GM12878 (cell line): ENCODE measurements around the gene CAPN2. TPM values are rescaled to one million over a fixed set of nuclear protein-coding genes. Genes with fewer than 3 reads are reported as not detected.
"Not testable (repeated sequence)": the region's sequence is repeated elsewhere in the genome, so short reads cannot be mapped to it uniquely, and the experiment has no call there.

Experiments
- ATAC-seq: fragments of 200-7000 bp; cut with Tn5 transposase; 3 replicates; pipeline ENCODE4 v1.9.1; 2020; ENCODE audit warnings: mild to moderate bottlenecking, moderate library complexity
- BruUV-seq: library from RNA; stranded (reverse); fragments of 400-500 nt; replicated peaks from 2 replicates; lab custom pipeline; 2021; lab: Mats Ljungman, UMichigan
- CTCF ChIA-PET: fragments of 300-600 bp; sonication (Branson Sonifier 250); formaldehyde crosslinking; extraction: SDS; loops from one replicate; lab custom pipeline; 2021; ENCODE audit warnings: inconsistent platforms; lab: Yijun Ruan, JAX
- POLR2A ChIA-PET: fragments of 350-600 bp; formaldehyde crosslinking; extraction: SDS; loops from one replicate; lab custom pipeline; 2021; ENCODE audit warnings: inconsistent platforms; lab: Charles Lee
- RAD21 ChIA-PET: fragments of 300-600 bp; sonication (Branson Sonifier 250); formaldehyde crosslinking; loops from one replicate; lab custom pipeline; 2023; ENCODE audit warnings: antibody characterized with exemption; ENCODE audit not compliant: unreplicated experiment; lab: Charles Lee
- SMC1A ChIA-PET: fragments of 300-600 bp; sonication (Branson Sonifier 250); formaldehyde crosslinking; loops from one replicate; lab custom pipeline; 2023; ENCODE audit not compliant: unreplicated experiment, uncharacterized antibody; lab: Charles Lee
- DNase-seq: peaks from one replicate; pipeline ENCODE4 v3.0.0-alpha.2; 2011; ENCODE audit warnings: low read depth, low spot score
- FAIRE-seq: peaks from 3 replicates; lab custom pipeline; 2011; peaks lifted over from hg19 to GRCh38; lab: Jason Lieb, UNC
- H2AFZ ChIP-seq: 2 replicates; pipeline ENCODE4 v1.6.0; 2011; ENCODE audit warnings: low read depth, low read length, control low read depth; ENCODE audit not compliant: control insufficient read depth
- H3K27ac ChIP-seq: 2 replicates; pipeline ENCODE4 v1.5.1; 2011; ENCODE audit warnings: control low read depth; ENCODE audit not compliant: control insufficient read depth, insufficient read depth
- H3K27me3 ChIP-seq, 2 experiments: replicated peaks in 1 of 2; 2 replicates each; pipeline versions ENCODE4 v1.6.0 to v1.6.1; 2011; ENCODE audit warnings: low read length in 1 of 2; ENCODE audit not compliant: control insufficient read depth in 2 of 2, insufficient read depth in 2 of 2
- H3K36me3 ChIP-seq, 2 experiments: 2 replicates each; pipeline ENCODE4 v1.5.1; 2011; ENCODE audit warnings: low read length in 1 of 2; ENCODE audit not compliant: control insufficient read depth in 2 of 2, insufficient read depth in 2 of 2
- H3K4me1 ChIP-seq: 2 replicates; pipeline ENCODE4 v1.6.1; 2011; ENCODE audit warnings: mild to moderate bottlenecking, low read length, moderate library complexity, mixed read lengths; ENCODE audit not compliant: control insufficient read depth, insufficient read depth
- H3K4me2 ChIP-seq: 2 replicates; pipeline ENCODE4 v1.6.0; 2011; ENCODE audit warnings: control low read depth; ENCODE audit not compliant: control insufficient read depth, insufficient read depth
- H3K4me3 ChIP-seq: fragments of 200-600 bp; sonication (generic); 2 replicates; pipeline ENCODE4 v1.5.1; 2016
- H3K79me2 ChIP-seq: 2 replicates; pipeline ENCODE4 v1.6.0; 2011; ENCODE audit warnings: low read length; ENCODE audit not compliant: control insufficient read depth, insufficient read depth
- H3K9ac ChIP-seq: 2 replicates; pipeline ENCODE4 v1.8.0; 2011; ENCODE audit warnings: low read length, control low read depth, mixed read lengths; ENCODE audit not compliant: control insufficient read depth, insufficient read depth
- H3K9me3 ChIP-seq: replicated peaks from 3 replicates; pipeline ENCODE4 v1.5.1; 2011; ENCODE audit warnings: mild to moderate bottlenecking, low read length; ENCODE audit not compliant: control insufficient read depth, insufficient read depth
- H4K20me1 ChIP-seq: 2 replicates; pipeline ENCODE4 v1.6.0; 2011; ENCODE audit not compliant: control insufficient read depth, insufficient read depth
- CHD4 ChIP-seq: fragments of 200-600 bp; sonication (generic); IDR thresholded peaks from 2 replicates; pipeline ENCODE4 v1.6.1; 2016; ENCODE audit warnings: mild to moderate bottlenecking
- HDGF ChIP-seq: fragments of 450-650 bp; IDR thresholded peaks from 2 replicates; pipeline ENCODE4 v1.6.1; 2016; ENCODE audit warnings: antibody characterized with exemption
- MAX ChIP-seq: IDR thresholded peaks from 2 replicates; pipeline ENCODE4 v1.6.1; 2012; ENCODE audit warnings: low read depth, low read length, improper control_type of control experiment
- NR2C2 ChIP-seq: IDR thresholded peaks from 2 replicates; pipeline ENCODE4 v1.6.1; 2011; ENCODE audit warnings: borderline replicate concordance, low read depth; ENCODE audit not compliant: control insufficient read depth, insufficient read length
- RB1 ChIP-seq: fragments of 450-650 bp; formaldehyde crosslinking; IDR thresholded peaks from 2 replicates; pipeline ENCODE4 v1.6.1; 2017; ENCODE audit warnings: mild to moderate bottlenecking, borderline replicate concordance
- RUNX3 ChIP-seq: IDR thresholded peaks from 2 replicates; pipeline ENCODE4 v1.6.1; 2012; ENCODE audit warnings: low read length, inconsistent platforms
- SIX5 ChIP-seq: IDR thresholded peaks from 2 replicates; pipeline ENCODE4 v1.6.1; 2011; ENCODE audit warnings: mild to moderate bottlenecking, low read depth, low read length, moderate library complexity; ENCODE audit not compliant: severe bottlenecking
- WGBS: methylation state at CpG from one replicate; pipeline ENCODE4 v1.1.6; 2016; ENCODE audit warnings: low lambda C conversion rate; ENCODE audit not compliant: insufficient replicate concordance, insufficient coverage; ENCODE audit errors: missing lambda C conversion rate; 5-methylcytosine and 5-hydroxymethylcytosine counted together
- in situ Hi-C: fragments of 300-500 bp; cut with MboI; formaldehyde crosslinking; loops from 9 replicates; pipeline ENCODE4 v1.14.3; 2018; ENCODE audit warnings: mixed read lengths
- intact Hi-C: fragments of 100-400 bp; cut with micrococcal nuclease; formaldehyde crosslinking; loops from one replicate; pipeline ENCODE4 v1.14.2; 2022; ENCODE audit not compliant: unreplicated experiment
- polyA plus RNA-seq, 11 experiments: library from polyadenylated mRNA; depleted of rRNA in 4 of 11; unstranded in 6 of 11; stranded (reverse) in 5 of 11; fragments of >200 nt; fragmentation: Nextera tagmentation in 4 of 11; fragmentation: Illumina TruSeq in 1 of 11; extraction: Ambion mirVana in 4 of 11; extraction: Trizol in 1 of 11; gene quantifications; 1 replicate in 1 of 11; 2 replicates in 10 of 11; pipeline versions ENCODE4 v1.2.1 to v1.2.3, GENCODE V29; 2011 to 2016; ENCODE audit warnings: inconsistent platforms in 2 of 11, missing spikeins in 2 of 11, low read depth in 1 of 11
- total RNA-seq, 4 experiments: library from RNA; depleted of rRNA in 3 of 4; stranded (reverse); fragments of >200 nt in 3 of 4; fragmentation: Illumina TruSeq in 1 of 4; extraction: Trizol in 1 of 4; gene quantifications; 2 replicates each; pipeline versions ENCODE4 v1.2.1 to v1.2.3, GENCODE V29; 2013 to 2021
- TF ChIP-seq, protein P1 (sequence below): IDR thresholded peaks from 2 replicates; pipeline ENCODE4 v1.6.1; 2012; ENCODE audit warnings: mild to moderate bottlenecking, low read depth, low read length

CAPN2 gene
- total and polyA plus RNA-seq, 10 of the 15 experiments (the other 5 are each of a cell fraction or from before 2014, with no cell fraction given): 6.0 to 21.4 (median 16.6) TPM

GRCh38 chr1:223815865-223816264, 103.5 kb downstream of the CAPN2 start:
- no TSS peak for BruUV-seq
- Histone ChIP-seq H3K9ac (no peak overlapping the region), H3K27ac (no peak overlapping the region), H3K4me1 (no peaks in the 10 kb centered on the region), H3K4me2 (no peak overlapping the region), H4K20me1 (no peaks in the 10 kb centered on the region), H2AFZ (no peak overlapping the region), H3K9me3 (no peaks in the 10 kb centered on the region), H3K36me3 (peaks cover 0 to 2% of the 10 kb centered on the region in 2 experiments; a peak in 1 of 4 replicates), H3K79me2 (no peaks in the 10 kb centered on the region), H3K27me3 (no peaks in the 10 kb centered on the region), H3K4me3 (no peak overlapping the region)
- TF ChIP-seq RUNX3 (no peak), HDGF (no peak), MAX (no peak), SIX5 (no peak), CHD4 (no peak), NR2C2 (no peak), RB1 (no peak)
- TF ChIP-seq, protein P1, sequence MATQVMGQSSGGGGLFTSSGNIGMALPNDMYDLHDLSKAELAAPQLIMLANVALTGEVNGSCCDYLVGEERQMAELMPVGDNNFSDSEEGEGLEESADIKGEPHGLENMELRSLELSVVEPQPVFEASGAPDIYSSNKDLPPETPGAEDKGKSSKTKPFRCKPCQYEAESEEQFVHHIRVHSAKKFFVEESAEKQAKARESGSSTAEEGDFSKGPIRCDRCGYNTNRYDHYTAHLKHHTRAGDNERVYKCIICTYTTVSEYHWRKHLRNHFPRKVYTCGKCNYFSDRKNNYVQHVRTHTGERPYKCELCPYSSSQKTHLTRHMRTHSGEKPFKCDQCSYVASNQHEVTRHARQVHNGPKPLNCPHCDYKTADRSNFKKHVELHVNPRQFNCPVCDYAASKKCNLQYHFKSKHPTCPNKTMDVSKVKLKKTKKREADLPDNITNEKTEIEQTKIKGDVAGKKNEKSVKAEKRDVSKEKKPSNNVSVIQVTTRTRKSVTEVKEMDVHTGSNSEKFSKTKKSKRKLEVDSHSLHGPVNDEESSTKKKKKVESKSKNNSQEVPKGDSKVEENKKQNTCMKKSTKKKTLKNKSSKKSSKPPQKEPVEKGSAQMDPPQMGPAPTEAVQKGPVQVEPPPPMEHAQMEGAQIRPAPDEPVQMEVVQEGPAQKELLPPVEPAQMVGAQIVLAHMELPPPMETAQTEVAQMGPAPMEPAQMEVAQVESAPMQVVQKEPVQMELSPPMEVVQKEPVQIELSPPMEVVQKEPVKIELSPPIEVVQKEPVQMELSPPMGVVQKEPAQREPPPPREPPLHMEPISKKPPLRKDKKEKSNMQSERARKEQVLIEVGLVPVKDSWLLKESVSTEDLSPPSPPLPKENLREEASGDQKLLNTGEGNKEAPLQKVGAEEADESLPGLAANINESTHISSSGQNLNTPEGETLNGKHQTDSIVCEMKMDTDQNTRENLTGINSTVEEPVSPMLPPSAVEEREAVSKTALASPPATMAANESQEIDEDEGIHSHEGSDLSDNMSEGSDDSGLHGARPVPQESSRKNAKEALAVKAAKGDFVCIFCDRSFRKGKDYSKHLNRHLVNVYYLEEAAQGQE: no peak
- SMC1A ChIA-PET: interaction anchor here (0.7 kb wide), 1 partner anchor 19 kb away, joined by 3 read pairs; no protein-coding TSS in a partner anchor
- ATAC-seq (no peak), FAIRE-seq (no peak), DNase-seq (no peak)
- intact Hi-C loops (no loop called here), in situ Hi-C loops (loop anchor here (25.0 kb wide), 1 partner anchor 521 kb away; the partner anchor contains the start of gene NVL)
- RAD21 ChIA-PET: no interaction called here
- CTCF ChIA-PET: no interaction called here
- WGBS: 92% methylated on average over 3 of the region's 3 CpGs
- POLR2A ChIA-PET: no interaction called here

DNA sequence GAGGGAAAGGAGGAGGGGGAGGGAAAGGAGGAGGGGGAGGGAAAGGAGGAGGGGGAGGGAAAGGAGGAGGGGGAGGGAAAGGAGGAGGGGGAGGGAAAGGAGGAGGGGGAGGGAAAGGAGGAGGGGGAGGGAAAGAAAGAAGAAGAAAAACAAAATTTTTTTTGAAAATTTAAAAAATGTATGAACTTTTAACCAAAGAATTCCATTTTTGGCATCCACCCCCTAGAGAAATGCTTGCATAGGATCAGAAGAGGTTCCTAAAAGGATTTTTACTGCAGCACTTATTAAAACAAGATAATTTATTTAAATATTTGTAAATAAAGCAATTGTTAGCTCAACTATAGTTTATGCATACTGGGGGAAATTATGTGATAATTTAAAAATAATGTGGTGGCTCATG, 104.9 kb downstream of the CAPN2 start:
- ATAC-seq, POLR2A ChIA-PET, H3K27me3 ChIP-seq, H4K20me1 ChIP-seq, H3K4me3 ChIP-seq, H3K36me3 ChIP-seq, H3K9me3 ChIP-seq, H3K4me2 ChIP-seq, H3K9ac ChIP-seq, RAD21 ChIA-PET, H2AFZ ChIP-seq, DNase-seq, H3K4me1 ChIP-seq, BruUV-seq, H3K79me2 ChIP-seq, intact Hi-C loops, SMC1A ChIA-PET, FAIRE-seq, H3K27ac ChIP-seq: not testable (repeated sequence)
- in situ Hi-C loops: loop anchor here (25.0 kb wide), 1 partner anchor 520 kb away; the partner anchor contains the start of gene NVL
- CTCF ChIA-PET: interaction anchor here (0.9 to 1.4 kb wide), 2 partner anchors 24 to 234 kb away, joined by 4 read pairs; no protein-coding TSS in a partner anchor
